Brain microvascular endothelial cell (primary cell): ENCODE results near the gene UNC119.

Source experiments
- DNase-seq: peaks from one replicate; pipeline ENCODE4 v3.0.0-alpha.2; 2020
- H3K27ac ChIP-seq: fragments of 250-450 bp; sonication (Bioruptor Pico); 2 replicates; pipeline ENCODE4 v1.5.1; 2020; ENCODE audit warnings: mild to moderate bottlenecking, moderate library complexity
- H3K27me3 ChIP-seq: fragments of 250-450 bp; sonication (Bioruptor Pico); replicated peaks from 2 replicates; pipeline ENCODE4 v1.5.1; 2020; ENCODE audit warnings: mild to moderate bottlenecking
- H3K36me3 ChIP-seq: fragments of 250-450 bp; sonication (Bioruptor Pico); replicated peaks from 2 replicates; pipeline ENCODE4 v1.5.1; 2020; ENCODE audit warnings: mild to moderate bottlenecking
- H3K4me3 ChIP-seq: 2 replicates; pipeline ENCODE4 v1.5.1; 2011; ENCODE audit warnings: low read depth, mild to moderate bottlenecking, control low read depth, low read length, moderate library complexity
- in situ Hi-C: cut with HindIII; loops from 2 replicates; pipeline ENCODE4 v1.10.0; 2017; ENCODE audit warnings: low sequenced_read_pairs, low pct_ligation_motif_present
- TF ChIP-seq, protein P1 (sequence below): IDR thresholded peaks from 2 replicates; pipeline ENCODE4 v1.5.1; 2011; ENCODE audit warnings: low read depth, mild to moderate bottlenecking, moderate library complexity, low read length, control low read depth, inconsistent platforms; ENCODE audit errors: missing control alignments

The UNC119 gene

DNA sequence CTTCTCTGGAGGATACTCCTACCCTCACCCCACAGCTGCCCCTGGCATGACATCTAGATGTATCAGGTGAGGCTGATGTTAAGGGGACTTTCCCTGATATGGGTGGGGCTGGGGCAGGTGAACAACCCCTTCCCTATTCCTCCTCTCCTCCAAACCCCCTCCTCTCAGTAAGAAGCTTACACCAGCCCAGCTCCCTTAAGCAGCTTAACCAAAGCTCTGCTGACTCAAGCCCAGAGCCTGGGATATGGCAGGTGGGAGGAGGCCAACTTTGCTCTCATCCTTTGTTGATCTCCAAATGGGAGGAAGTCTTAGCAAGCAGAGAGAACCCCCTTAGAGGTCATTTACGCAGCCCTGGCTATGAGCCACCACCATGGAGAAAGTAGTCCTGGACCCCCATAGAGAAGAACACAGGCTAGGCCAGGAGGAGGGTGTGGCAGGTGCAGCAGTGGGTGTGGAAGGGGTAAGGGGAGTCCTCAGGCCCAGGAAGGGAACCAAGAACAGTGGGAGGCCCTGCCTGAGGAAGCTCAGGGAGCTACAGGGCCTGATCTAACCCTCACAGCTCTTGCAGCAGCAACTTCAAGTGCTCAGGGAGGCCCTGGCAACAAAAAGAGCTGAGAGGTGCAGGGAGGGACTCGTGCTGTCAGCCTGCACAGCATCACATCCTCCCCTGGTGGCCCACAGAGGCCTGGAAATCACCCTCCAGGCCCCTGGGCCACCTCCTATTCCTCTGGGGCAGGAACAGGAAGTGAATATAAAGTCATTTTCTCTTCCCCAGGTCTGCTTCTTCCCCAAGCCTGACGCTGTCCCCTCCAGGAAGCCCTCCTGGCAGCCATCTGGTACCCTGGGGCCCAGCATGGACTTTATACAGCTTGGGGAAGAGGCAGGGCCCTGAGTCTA lies 2.9 kb downstream of the UNC119 start:
- TF ChIP-seq, protein P1, sequence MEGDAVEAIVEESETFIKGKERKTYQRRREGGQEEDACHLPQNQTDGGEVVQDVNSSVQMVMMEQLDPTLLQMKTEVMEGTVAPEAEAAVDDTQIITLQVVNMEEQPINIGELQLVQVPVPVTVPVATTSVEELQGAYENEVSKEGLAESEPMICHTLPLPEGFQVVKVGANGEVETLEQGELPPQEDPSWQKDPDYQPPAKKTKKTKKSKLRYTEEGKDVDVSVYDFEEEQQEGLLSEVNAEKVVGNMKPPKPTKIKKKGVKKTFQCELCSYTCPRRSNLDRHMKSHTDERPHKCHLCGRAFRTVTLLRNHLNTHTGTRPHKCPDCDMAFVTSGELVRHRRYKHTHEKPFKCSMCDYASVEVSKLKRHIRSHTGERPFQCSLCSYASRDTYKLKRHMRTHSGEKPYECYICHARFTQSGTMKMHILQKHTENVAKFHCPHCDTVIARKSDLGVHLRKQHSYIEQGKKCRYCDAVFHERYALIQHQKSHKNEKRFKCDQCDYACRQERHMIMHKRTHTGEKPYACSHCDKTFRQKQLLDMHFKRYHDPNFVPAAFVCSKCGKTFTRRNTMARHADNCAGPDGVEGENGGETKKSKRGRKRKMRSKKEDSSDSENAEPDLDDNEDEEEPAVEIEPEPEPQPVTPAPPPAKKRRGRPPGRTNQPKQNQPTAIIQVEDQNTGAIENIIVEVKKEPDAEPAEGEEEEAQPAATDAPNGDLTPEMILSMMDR: no peak
- no peak for DNase-seq
- in situ Hi-C loops: no loop called here
- Histone ChIP-seq H3K36me3 (peaks cover 10% of the 10 kb centered on the region), H3K27ac (no peak overlapping the region), H3K4me3 (no peak overlapping the region), H3K27me3 (no peaks in the 10 kb centered on the region)

DNA sequence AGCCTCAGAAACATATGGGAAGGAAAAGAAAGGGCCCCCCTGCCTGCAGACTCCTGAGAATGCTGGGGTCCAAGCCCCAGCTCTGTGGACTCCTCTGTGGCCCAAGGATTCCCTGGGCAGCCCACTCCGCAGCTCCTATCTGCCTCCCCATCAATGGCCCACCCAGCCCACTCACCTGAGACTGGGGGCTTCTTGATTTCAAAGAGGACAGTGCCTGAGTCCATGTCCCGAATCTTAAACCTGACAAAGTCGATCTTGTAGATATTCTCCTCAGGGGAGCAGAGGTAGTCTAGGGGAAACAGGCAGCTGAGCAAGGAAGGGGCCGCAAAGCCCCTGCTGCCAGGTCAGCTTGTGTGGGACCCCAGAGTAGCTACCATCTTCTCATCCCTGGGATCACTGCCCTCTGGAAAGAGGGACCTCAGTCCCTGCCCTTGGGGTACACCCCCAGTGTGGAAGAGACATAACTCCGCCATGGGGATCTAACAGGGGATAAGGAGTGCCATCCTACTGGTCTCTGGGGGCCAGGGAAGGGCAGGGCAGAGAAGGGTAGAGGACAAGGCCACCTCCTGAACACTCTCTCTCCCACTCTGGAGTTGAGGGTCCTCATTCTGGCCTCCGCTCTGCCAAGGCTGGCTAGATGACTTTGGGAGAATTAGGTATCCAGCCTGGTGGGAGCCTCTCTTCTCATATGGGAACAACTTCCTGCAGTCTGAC lies 3.9 kb downstream of the UNC119 start:
- TF ChIP-seq, protein P1: no peak
- in situ Hi-C loops: no loop called here
- no peak overlapping the region for H3K4me3 ChIP-seq

DNA sequence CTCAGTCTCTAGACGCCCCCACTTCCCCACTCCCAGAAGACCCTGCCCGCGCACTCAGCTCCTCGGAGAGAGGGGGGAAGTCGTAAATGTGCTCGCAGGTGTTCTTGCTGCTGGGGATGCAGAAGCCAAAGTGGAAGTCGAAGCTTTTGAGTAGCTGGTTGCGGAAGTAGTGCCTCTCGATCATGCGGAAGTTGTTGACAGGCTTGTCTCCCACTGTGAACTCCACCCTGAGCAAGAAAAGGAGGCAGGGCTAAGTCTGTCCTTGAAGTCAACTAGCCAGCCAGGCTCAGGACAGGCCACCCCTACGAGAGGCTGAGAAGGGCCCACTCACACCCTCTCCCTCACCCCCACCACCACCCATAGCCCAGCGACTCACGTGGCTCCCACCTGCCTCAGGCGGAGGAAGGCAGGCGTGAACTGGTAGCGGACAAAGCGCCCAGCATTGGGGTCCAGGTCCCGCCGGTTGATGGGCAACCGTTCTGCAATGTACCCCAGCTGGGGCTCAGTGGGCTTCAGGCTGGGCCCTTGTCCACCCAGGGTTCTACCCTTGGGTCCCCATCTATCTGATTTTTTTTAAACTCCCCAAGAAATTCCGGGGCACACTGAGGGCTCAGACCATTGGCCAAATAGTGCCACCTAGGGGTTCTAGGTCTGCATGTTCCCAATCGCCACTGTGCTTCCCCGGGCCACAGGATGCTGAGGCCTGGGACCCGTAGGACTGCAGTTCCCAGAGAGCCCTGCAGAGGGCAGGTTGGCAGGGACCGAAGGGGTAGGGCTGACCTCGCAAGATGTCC lies 4.6 kb downstream of the UNC119 start:
- Histone ChIP-seq H3K36me3 (no peaks in the 10 kb centered on the region), H3K27ac (no peak overlapping the region), H3K27me3 (no peaks in the 10 kb centered on the region), H3K4me3 (no peak overlapping the region)
- DNase-seq: peak; percentile 60
- TF ChIP-seq, protein P1: peak; percentile 96
- in situ Hi-C loops: no loop called here

More for the DNA sequence above, 3.9 kb downstream of the UNC119 start:
- no peaks in the 10 kb centered on the region for H3K27me3 ChIP-seq
- peaks cover under 1% of the 10 kb centered on the region for H3K36me3 ChIP-seq
- no peak overlapping the region for H3K27ac ChIP-seq
- DNase-seq: no peak

DNA sequence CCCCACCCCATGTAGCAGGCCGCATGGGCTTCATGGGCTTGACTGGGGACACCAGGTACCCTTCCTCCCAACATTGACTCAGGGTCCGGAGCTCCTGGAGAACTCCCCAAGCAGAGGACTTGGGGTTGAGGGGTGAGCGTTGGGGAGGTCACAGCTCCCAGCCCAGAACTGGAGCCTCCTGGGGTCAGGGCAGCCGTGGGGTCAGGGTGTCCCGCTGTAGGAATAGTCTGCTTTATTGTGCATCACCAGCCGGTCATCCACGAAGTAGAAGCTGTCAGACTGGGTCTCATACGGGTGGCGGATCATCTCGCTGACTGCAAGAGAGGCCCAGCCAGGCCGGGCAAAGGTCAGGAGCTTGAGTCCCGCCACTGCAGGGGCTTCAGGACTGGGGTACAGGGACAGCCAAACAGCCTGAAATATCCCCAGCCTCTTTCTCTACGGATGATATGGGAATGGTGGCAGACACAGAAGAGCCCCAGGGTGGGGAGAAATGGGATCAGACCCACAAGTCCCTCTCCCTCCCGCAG lies 5.3 kb downstream of the UNC119 start:
- no peak overlapping the region for H3K27ac ChIP-seq
- DNase-seq: no peak
- H3K27me3 ChIP-seq: no peaks in the 10 kb centered on the region
- H3K4me3 ChIP-seq: no peak overlapping the region
- H3K36me3 ChIP-seq: no peaks in the 10 kb centered on the region
- in situ Hi-C loops: no loop called here
- TF ChIP-seq, protein P1: no peak

DNA sequence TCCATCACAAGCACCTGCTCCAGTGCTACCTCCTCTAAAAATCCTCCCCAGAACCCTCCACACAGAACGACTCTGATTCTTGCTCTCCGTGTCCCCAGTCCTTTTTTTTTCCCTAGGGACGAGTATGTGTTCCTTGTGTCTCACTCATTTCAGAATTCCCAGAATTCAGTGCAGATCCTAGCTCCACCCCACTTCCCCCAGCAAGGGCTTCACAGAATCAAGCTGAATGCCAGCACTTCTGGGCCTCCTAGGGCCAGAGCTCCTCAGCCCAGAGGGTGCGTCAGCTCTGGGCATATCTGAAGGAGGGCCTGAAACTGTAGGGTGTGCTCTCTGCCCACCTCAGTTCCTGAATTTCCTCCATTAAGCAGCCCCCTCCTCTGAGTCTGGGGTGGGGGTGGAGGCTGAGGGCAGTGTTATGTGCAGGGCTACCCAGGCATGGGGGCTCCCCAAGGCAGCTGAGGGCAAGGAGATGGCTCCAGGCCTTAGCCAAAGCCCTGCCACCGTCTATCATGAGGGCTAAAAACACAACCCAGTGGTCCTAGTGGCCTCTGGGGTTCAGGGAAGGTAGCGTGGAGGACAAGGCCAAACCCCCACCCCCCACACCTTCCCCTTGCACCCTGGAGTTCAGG lies 6.5 kb downstream of the UNC119 start:
- Histone ChIP-seq H3K4me3 (no peak overlapping the region), H3K27ac (no peak overlapping the region), H3K27me3 (no peaks in the 10 kb centered on the region), H3K36me3 (no peaks in the 10 kb centered on the region)
- TF ChIP-seq, protein P1: no peak
- in situ Hi-C loops: no loop called here
- DNase-seq: no peak
